ENCODE data around the gene ZNF169.
"Not testable (repeated sequence)": the region's sequence is repeated elsewhere in the genome, so short reads cannot be mapped to it uniquely, and the experiment has no call there.

- TF ChIP-seq CTCF (IDR thresholded peaks at IDR 0.05; ENCODE audit: insufficient read depth, low read length); POLR2AphosphoS5 (IDR thresholded peaks at IDR 0.05; ENCODE audit: low read depth); REST (IDR thresholded peaks at IDR 0.05; ENCODE audit: insufficient replicate concordance, low read depth); GABPA (IDR thresholded peaks at IDR 0.05; ENCODE audit: low read depth); SPI1 (IDR thresholded peaks at IDR 0.05; ENCODE audit: borderline replicate concordance, low read depth): not testable (repeated sequence)
These were observed 66.5 kb downstream of the ZNF169 start for GRCh38 chr9:94325583-94325982.
